Activated B cell treated with CpG ODN at 0.5 μM for 24 hours (primary cell): Measurements from ENCODE around the gene DRC7. TPM values are rescaled to one million over a fixed set of nuclear protein-coding genes. Genes with fewer than 3 reads are reported as not detected.

Source experiments
- ATAC-seq: fragments of 200-7000 bp; cut with Tn5 transposase; one replicate; pipeline ENCODE4 v1.10.0; 2021; ENCODE audit warnings: low read depth, mild to moderate bottlenecking, moderate library complexity
- CTCF ChIA-PET: fragments of 350-600 bp; sonication (Branson Sonifier 250); formaldehyde crosslinking; loops from one replicate; lab custom pipeline; 2021; ENCODE audit warnings: antibody characterized with exemption; lab: Charles Lee
- POLR2A ChIA-PET: fragments of 350-600 bp; sonication (Branson Sonifier 250); formaldehyde crosslinking; loops from one replicate; lab custom pipeline; 2021; ENCODE audit warnings: antibody characterized with exemption; lab: Charles Lee
- DNase-seq: peaks from one replicate; pipeline ENCODE4 v3.0.0; 2022
- H3K27ac Mint-ChIP-seq: one replicate; pipeline ENCODE4 v1.8.0; 2020; ENCODE audit warnings: mixed read lengths
- H3K27me3 Mint-ChIP-seq: one replicate; pipeline ENCODE4 v1.8.0; 2021; ENCODE audit warnings: mixed read lengths
- H3K36me3 Mint-ChIP-seq: one replicate; pipeline ENCODE4 v1.8.0; 2021; ENCODE audit warnings: low read depth, mixed read lengths
- H3K4me1 Mint-ChIP-seq: one replicate; pipeline ENCODE4 v1.8.0; 2021; ENCODE audit warnings: mixed read lengths
- H3K4me3 Mint-ChIP-seq: one replicate; pipeline ENCODE4 v1.8.0; 2020; ENCODE audit warnings: mild to moderate bottlenecking, mixed read lengths
- H3K9me3 Mint-ChIP-seq: one replicate; pipeline ENCODE4 v1.8.0; 2020; ENCODE audit warnings: mixed read lengths
- intact Hi-C: fragments of 100-400 bp; cut with micrococcal nuclease; formaldehyde crosslinking; loops from one replicate; pipeline ENCODE4 v1.15.1; 2024
- total RNA-seq: library from RNA; stranded (reverse); gene quantifications from 2 replicates; pipeline ENCODE4 v1.2.3, GENCODE V29; 2022
- TF ChIP-seq, protein P1 (sequence below): fragments of 200-600 bp; IDR thresholded peaks from one replicate; pipeline ENCODE4 v1.8.0; 2022; ENCODE audit warnings: antibody characterized with exemption, mild to moderate bottlenecking

DRC7 gene
- total RNA-seq, 1 donor from 2014 or later, result not detected

DNA sequence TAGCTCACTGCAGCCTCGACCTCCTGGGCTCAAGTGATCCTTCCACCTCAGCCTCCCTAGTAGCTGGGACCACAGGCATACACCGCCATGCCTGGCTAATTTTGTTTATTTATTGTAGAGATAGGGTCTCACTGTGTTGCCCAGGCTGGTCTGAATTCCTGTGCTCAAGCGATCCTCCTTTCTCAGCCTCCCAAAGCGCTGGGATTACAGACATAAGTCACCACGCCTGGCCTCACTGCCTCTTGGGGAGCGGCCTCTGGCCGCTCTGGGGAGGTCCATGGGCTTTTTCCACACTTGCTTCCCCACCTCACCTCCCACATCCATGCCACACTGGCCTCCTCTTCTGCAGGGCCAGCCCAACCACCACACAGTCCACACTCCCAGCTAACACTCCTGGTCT lies 44.8 kb upstream of the DRC7 start:
- DNase-seq, result no peak
- Mint-ChIP-seq H3K27ac (no peak overlapping the region), H3K4me1 (peaks cover 25% of the 10 kb centered on the region), H3K4me3 (no peak overlapping the region), H3K36me3 (no peaks in the 10 kb centered on the region), H3K27me3 (peaks cover 2% of the 10 kb centered on the region), H3K9me3 (no peaks in the 10 kb centered on the region)
- POLR2A ChIA-PET, result no interaction called here
- CTCF ChIA-PET, result interaction anchor here (0.8 to 3.3 kb wide), 3 partner anchors 9 to 74 kb away, joined by 3 to 20 read pairs (median 5); no protein-coding TSS in a partner anchor
- intact Hi-C loops, result loop anchor here (1.0 to 5.0 kb wide), 8 partner anchors 49 to 350 kb away; partner anchors contain the start of gene KATNB1
- no peak for ATAC-seq
- TF ChIP-seq, protein P1, sequence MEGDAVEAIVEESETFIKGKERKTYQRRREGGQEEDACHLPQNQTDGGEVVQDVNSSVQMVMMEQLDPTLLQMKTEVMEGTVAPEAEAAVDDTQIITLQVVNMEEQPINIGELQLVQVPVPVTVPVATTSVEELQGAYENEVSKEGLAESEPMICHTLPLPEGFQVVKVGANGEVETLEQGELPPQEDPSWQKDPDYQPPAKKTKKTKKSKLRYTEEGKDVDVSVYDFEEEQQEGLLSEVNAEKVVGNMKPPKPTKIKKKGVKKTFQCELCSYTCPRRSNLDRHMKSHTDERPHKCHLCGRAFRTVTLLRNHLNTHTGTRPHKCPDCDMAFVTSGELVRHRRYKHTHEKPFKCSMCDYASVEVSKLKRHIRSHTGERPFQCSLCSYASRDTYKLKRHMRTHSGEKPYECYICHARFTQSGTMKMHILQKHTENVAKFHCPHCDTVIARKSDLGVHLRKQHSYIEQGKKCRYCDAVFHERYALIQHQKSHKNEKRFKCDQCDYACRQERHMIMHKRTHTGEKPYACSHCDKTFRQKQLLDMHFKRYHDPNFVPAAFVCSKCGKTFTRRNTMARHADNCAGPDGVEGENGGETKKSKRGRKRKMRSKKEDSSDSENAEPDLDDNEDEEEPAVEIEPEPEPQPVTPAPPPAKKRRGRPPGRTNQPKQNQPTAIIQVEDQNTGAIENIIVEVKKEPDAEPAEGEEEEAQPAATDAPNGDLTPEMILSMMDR, result no peak

DNA sequence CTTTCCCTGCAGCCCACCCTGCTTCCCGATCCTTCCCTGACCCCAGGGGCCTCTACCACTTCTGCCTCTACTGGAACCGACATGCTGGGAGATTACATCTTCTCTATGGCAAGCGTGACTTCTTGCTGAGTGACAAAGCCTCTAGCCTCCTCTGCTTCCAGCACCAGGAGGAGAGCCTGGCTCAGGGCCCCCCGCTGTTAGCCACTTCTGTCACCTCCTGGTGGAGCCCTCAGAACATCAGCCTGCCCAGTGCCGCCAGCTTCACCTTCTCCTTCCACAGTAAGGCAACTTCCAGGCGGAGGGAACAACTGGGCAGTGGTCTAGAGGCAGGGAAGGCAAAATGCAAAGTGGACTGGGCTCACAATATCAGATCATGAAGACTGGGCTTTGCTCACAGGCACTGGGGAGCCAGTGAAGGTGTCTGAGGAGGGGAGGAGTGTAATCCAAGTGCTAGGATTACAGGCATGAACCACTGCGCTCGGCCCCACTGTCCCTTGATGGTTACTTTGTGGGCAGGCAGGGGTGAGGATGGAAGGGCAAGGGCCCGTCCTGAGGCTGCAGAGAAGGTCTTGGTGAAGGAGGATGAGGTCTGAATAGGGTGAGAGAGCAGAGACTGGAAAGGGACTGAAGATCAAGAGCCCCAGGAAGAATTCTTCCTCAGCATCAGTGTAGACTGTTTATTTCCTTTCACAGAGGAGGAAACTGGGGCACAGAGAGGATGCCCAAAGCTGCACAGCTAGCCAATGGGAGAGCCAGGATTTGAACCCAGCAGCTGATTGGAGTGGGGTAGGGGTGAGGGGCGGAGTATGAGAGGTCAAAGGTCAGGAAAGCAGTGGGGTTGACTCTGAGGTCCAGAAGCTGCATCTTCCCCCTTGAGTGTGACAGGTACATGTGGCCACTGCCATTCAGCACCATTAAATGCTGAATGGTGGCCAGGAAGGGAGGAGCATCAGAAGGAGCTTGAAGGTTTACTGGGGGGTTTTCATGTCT lies 43.0 kb upstream of the DRC7 start:
- ChIA-PET POLR2A (no interaction called here), CTCF (no interaction called here)
- TF ChIP-seq, protein P1, result no peak
- Mint-ChIP-seq H3K9me3 (no peaks in the 10 kb centered on the region), H3K36me3 (no peaks in the 10 kb centered on the region), H3K27me3 (peaks cover 2% of the 10 kb centered on the region), H3K27ac (no peak overlapping the region), H3K4me3 (no peak overlapping the region), H3K4me1 (peaks cover 23% of the 10 kb centered on the region)
- intact Hi-C loops, result no loop called here
- no peak for ATAC-seq
- no peak for DNase-seq

DNA sequence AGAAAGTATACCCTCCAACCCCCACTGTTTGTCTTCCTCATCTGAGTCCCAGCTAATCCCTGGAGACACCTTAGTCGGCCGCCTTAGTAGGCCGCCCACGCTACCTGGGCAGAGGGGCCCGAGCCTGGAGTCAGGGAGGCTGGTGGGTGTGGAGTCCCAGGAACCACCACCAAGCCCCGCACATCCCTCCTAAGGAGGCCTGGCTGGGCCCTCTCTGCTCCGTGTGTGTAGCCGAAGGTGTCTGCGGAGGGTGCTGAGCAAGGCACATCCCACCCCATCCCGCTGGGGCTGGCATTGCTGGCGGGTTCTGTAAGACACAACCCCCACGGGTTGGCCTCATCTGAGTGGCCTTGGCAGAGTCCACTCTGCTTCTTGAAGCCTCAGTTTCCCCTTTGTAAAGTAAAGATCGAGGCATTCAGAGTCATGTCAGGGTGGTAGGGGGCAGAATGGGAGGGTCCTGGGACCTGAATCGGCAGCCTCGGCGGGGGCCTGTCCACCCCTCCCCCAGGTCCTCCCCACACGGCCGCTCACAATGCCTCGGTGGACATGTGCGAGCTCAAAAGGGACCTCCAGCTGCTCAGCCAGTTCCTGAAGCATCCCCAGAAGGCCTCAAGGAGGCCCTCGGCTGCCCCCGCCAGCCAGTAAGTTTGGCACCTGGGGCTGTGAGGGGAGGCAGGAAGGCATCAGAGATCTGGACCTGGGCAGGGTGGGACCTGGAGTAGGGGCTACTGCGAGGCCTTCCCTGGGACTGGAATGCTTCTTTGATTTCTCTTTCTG lies 41.7 kb upstream of the DRC7 start:
- CTCF ChIA-PET, result no interaction called here
- Mint-ChIP-seq H3K4me1 (peaks cover 12% of the 10 kb centered on the region), H3K4me3 (no peak overlapping the region), H3K27ac (no peak overlapping the region), H3K27me3 (peaks cover 2% of the 10 kb centered on the region), H3K9me3 (no peaks in the 10 kb centered on the region), H3K36me3 (no peaks in the 10 kb centered on the region)
- DNase-seq (no peak), ATAC-seq (no peak)
- TF ChIP-seq, protein P1, result no peak
- intact Hi-C loops, result no loop called here
- POLR2A ChIA-PET, result interaction anchor here (0.5 kb wide), 1 partner anchor 28 kb away, joined by 7 read pairs; no protein-coding TSS in a partner anchor

DNA sequence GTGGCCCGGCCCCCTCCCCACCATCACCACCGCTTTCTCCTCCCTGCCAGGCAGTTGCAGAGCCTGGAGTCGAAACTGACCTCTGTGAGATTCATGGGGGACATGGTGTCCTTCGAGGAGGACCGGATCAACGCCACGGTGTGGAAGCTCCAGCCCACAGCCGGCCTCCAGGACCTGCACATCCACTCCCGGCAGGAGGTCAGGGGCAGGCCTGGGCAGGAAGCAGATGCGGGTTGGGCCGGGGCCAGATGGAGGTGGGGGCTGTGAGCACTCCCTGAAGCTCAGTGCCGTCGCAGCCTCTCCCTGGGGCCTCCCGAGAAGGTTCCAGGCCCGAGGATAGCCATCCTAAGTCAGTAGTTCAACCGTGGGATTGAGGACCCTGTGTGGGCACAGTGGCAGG lies 40.7 kb upstream of the DRC7 start:
- TF ChIP-seq, protein P1, result no peak
- ATAC-seq (no peak), DNase-seq (no peak)
- Mint-ChIP-seq H3K4me1 (peaks cover 1% of the 10 kb centered on the region), H3K36me3 (no peaks in the 10 kb centered on the region), H3K27me3 (peaks cover 2% of the 10 kb centered on the region), H3K4me3 (no peak overlapping the region), H3K9me3 (no peaks in the 10 kb centered on the region), H3K27ac (no peak overlapping the region)
- ChIA-PET POLR2A (no interaction called here), CTCF (no interaction called here)
- intact Hi-C loops, result no loop called here
